HG02981 (cell line): Measurements from ENCODE around the gene MCF2L.

ENCODE experiments used
- ATAC-seq: cut with Tn5 transposase; IDR thresholded peaks from one replicate; pipeline ENCODE4 v1.9.1; 2021; ENCODE audit warnings: mild to moderate bottlenecking, moderate library complexity; ENCODE audit not compliant: unreplicated experiment

The MCF2L gene

DNA sequence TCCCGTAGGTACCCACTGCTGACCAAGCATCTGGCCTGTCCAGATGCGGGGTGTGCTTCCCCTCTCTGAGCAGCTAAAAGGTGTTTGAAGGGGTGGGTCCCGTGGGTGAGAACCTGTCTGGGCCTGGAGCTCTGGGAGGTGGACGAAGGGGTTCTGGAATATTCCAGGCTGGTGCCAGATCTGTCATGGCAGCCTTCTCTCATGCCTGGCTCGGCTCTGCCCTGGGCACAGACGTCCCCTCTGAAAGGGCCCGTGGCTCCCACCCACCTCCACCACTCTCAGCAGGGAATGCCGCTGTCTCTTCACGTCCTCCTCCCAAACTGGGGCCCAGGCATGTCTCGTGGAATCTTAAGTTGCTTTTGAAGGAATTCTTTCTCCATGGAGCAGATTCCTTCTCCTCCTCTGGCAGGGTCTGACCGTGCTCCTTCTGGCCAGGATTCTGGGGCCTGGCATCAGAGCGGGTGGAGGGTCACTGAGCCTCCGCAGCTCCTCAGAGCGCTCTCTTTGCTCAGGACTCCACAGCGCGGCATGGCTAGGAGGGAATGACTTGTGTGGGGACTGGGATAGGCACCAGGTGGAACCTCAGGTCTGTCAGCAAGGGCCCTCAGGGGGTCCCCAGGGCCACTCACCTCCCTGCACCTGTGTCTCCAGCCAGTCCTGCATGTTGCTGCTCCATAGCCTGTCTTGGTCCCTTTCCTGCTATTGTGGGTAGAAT is 5.9 kb upstream of the MCF2L start:
- no peak for ATAC-seq

DNA sequence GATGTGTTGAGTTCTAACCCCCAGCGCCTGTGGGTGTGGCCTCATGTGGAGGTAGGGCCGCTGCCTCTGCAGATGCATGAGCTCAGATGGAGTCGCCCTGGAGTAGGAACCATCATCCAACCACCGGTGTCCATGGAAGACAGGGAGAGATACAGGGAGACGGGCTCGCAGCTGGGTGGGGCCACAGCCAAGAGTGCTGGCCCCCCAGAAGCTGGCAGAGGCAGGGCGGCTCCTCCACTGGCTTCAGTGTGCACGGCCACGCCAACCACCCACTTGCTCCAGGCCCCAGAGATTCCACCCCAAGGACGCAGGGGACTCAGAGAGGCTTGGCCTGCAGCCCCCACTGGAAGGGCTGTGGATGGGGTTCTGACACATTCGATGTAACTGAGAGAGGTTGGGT is 5.4 kb upstream of the MCF2L start:
- no peak for ATAC-seq

- ATAC-seq: no peak
Observed at GRCh38 chr13:112964971-112965492, 4.0 kb upstream of the MCF2L start.

GRCh38 chr13:112965573-112966115 is 3.4 kb upstream of the MCF2L start:
- no peak for ATAC-seq

- no peak for ATAC-seq
Observed at GRCh38 chr13:112966776-112967175, 2.2 kb upstream of the MCF2L start.

GRCh38 chr13:112967686-112968379 is 1.2 kb upstream of the MCF2L start:
- no peak for ATAC-seq

- no peak for ATAC-seq
Observed at GRCh38 chr13:112968380-112968909, 569 bp upstream of the MCF2L start.

DNA sequence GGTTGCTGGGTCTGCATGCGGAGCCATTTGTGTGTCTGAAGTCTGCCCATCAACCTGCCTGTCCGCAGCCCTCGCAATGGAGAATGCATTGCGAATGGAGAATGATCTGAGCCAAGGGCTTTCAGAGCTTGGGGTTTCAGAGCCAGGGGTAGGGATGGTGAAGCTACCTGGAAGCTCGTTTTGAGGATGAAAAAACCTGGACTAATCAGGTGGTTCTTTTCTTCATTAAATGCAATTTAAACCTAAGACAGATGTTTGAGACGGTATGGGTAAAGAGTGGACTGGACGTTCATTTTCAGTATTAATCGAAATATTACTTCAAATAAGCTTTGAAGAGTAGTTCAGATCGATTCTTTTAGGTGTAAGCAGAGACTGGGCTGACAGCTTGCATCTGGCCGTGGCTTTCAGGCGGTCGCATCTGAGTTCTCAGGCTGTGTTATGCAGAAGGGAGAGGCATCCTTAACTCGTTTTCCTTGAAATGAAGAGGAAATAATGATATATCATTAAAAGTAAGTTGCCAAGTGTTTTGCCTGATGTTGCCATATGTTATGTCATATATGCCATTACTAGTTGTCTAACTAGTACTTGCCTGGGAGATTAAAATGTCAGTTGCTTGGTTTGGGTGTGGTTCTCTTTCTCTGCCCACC is 801 bp downstream of the MCF2L start:
- no peak for ATAC-seq

GRCh38 chr13:112970552-112971287 is 1.7 kb downstream of the MCF2L start:
- ATAC-seq: no peak

GRCh38 chr13:112971288-112971643 is 2.3 kb downstream of the MCF2L start:
- no peak for ATAC-seq

DNA sequence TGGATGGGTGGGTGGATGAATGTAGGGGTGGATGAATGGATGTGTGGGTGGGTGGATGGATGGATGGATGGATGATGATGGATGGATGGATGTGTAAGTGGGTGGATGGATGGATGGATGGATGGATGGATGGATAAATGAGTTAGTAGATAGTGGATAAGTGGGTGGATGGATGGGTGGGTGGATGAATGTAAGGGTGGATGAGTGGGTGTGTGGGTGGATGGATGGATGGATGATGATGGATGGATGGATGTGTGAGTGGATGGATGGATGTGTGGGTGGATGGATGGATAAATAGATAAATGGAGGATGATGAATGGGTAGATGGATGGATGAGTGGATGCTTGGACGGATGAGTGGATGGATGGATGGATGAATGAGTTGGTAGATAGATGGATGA is 3.2 kb downstream of the MCF2L start:
- ATAC-seq: no peak

DNA sequence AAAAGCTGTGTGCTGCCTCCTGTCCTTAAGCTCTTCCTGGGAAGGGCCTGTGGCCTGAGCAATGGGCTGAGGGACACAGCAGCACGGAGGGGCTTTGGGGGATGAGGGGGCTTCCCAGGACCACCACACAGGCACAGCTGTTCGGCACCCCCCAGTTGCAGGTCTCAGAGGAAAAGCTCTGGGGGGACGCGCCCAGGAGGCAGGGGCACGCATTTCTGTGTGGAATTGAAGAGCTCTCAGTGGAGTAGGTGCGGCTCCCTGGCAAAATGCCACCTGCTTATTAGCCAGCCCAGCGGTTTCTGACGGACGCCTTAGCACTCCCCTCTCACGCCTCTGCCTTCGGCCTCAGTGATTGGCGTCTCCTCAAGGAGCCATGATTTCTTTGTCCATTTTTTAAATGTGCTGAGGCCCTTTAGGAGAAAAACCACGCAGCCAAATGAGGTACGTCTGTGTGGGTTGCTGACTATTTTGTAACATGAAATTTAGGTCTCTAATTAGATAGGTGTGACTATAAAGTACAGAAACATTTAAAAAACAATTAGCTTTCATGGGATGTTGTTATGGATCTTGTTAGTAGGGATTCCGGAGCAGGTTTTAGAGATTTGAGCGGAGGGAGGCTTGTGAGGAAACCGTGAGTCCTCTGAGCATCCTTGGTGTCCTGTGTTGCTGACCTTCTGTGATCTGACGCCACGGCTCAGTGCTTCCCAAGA is 4.0 kb downstream of the MCF2L start:
- ATAC-seq: no peak

DNA sequence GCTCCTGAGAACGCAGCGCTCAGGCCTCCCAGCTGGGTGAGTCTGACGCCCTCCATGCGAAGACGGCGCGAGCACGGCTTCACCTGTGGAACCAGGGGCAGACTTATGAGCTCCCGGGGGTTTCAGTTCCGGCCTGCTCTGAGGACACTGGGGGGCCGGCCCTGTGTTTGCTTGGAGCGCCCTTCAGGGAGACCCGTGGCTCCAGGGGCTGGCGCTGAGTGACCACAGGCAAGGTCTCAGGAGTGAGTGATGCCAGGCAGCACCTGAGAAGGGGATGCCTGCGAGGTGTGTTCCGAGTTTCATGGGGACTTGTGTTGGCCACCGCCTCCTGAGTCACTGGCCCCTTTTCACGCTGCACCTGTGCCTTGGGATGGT is 4.5 kb downstream of the MCF2L start:
- no peak for ATAC-seq

DNA sequence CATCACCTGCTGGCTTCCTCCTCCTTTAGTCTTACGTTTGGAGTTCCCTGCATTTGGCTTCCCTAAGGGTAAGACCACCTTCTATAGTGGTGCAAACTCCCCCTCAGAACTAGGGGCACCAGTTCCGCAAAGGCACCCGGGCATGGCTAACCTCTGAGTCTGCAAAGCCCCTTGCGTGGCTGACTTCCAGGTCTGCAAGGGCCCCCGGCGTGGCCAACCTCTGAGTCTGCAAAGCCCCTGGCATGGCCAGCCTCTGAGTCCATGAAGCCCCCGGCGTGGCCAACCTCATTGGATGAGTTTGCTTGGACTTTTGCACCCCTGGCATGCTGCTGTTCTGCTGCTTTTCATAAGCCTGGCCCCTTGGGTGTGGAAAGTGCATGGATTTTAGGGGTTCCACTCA is 5.1 kb downstream of the MCF2L start:
- ATAC-seq: no peak

GRCh38 chr13:112974671-112975070 is 5.7 kb downstream of the MCF2L start:
- ATAC-seq: no peak

DNA sequence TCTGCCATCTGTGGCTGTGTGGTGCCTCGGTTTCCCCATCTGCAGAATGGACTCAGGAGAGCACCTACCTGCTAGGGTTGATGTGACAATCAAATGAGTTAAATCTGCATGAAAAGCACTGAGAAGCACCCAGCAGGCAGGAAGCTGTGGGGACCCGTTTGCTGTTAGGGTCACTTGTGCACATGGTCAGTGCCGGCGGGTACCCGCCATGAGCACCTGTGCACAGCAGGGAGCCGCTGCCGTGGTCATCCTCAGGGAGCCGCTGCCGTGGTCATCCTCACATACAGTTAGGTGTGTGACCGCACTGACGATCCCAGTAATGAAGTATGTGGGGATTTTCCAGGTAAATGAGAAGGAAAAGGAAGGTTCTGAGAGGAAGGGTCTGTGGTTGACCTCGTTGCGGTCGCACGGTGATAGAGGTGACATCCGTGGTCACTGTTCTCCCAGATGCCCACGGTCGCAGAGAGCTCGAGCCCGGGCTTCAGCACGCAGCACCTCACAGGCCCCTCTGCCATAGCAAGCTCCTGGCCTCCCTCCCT is 6.5 kb downstream of the MCF2L start:
- no peak for ATAC-seq

GRCh38 chr13:112976526-112976925 is 7.5 kb downstream of the MCF2L start:
- ATAC-seq: no peak

GRCh38 chr13:112977091-112977490 is 8.1 kb downstream of the MCF2L start:
- ATAC-seq: no peak

- ATAC-seq: no peak
Observed at GRCh38 chr13:112977525-112977924, 8.5 kb downstream of the MCF2L start.
